Measurements from ENCODE around the gene FCHSD1. TPM values are rescaled to one million over a fixed set of nuclear protein-coding genes. Genes with fewer than 3 reads are reported as not detected.
A peak's percentile ranks its signal among the peaks of the same experiment; 100 is the strongest.

The FCHSD1 gene
- total RNA-seq, 2 donors from 2014 or later = 24.9 to 30.2 TPM

DNA sequence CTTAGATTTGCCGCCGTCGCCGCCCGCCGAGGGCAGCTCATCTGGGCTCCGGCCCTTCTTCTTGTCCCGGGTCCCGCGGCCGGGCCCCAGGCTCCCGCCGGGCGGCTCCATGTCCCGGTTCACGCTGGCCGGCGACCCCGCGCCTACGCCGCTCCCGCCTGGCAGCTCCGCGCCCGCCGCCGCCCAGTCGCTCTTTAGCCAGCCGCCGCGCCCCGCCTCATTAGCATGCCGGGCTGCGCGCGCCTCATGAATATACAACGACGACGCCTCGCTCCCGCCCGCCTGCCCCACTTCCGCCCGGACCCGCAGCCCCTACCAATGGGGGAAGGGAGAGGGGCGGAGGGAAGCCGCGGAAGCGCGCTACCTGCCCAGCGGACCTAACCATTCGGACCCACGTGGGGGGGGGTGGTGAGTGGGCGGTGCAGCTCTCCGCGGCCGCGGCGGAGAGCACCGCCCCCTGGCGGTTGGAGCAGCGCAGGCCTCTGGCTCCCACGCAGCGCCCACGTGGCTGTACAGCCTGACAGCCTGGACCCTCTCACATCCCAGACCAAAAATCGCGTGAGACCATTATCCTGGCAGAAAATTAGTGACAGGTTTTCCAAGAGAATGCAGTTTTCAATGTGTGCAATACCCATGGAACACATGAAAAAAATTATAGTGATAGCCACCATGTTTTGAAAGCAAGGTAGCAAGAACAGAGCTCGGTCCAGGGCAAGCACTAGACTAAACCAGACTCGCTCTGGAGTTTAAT is 32.2 kb downstream of the FCHSD1 start, which contains the start of gene DIAPH1:
Gene DIAPH1, minus strand, starts transcription at position 197 of the 751 bp plus-strand sequence. Its CDS starts 86 bp downstream, at position 111.
- TF ChIP-seq CTCF (IDR thresholded peaks at IDR 0.05) (peak; percentile 97 to 100 (median 100)), POLR2A (IDR thresholded peaks at IDR 0.05) (peak; percentile 95), POLR2AphosphoS5 (IDR thresholded peaks at IDR 0.05) (peak; percentile 93)
- intact Hi-C loops (cut with DNase I) = loop anchor here (1.0 kb wide), 1 partner anchor 27 kb away; no protein-coding TSS in a partner anchor
- Histone ChIP-seq H3K27me3 (replicated peaks; ENCODE audit: insufficient read depth) (no peaks in the 10 kb centered on the region), H3K36me3 (peaks cover 0 to 7% of the 10 kb centered on the region in 2 donors), H3K4me3 (peak within 1 kb of the TSS; percentile 92 to 96), H3K4me1 (replicated peaks) (no peaks in the 10 kb centered on the region), H3K27ac (peak within 1 kb of the TSS; percentile 93 to 94), H3K9me3 (no peaks in the 10 kb centered on the region)
- peak; percentile 97 for DNase-seq (ENCODE audit: low spot score)
- under 1% methylated on average over 68 of the region's 70 CpGs for WGBS

- H3K4me3 ChIP-seq = peak overlapping the region; percentile 92 to 96
- no peaks in the 10 kb centered on the region for H3K4me1 ChIP-seq (replicated peaks)
- intact Hi-C loops (cut with DNase I) = no loop called here
- under 1% methylated on average over 33 of the region's 36 CpGs for WGBS
- TF ChIP-seq POLR2A (IDR thresholded peaks at IDR 0.05) (no peak), CTCF (IDR thresholded peaks at IDR 0.05) (no peak), POLR2AphosphoS5 (IDR thresholded peaks at IDR 0.05) (peak; percentile 76)
- peak overlapping the region; percentile 93 to 94 for H3K27ac ChIP-seq
- H3K36me3 ChIP-seq = peaks cover 0 to 7% of the 10 kb centered on the region in 2 donors
- DNase-seq (ENCODE audit: low spot score) = peak; percentile 60
- no peaks in the 10 kb centered on the region for H3K27me3 ChIP-seq (replicated peaks; ENCODE audit: insufficient read depth)
- no peaks in the 10 kb centered on the region for H3K9me3 ChIP-seq
Observed at GRCh38 chr5:141618030-141618803, 33.0 kb downstream of the FCHSD1 start.

- Histone ChIP-seq H3K9me3 (no peaks in the 10 kb centered on the region), H3K36me3 (peaks cover 0 to 7% of the 10 kb centered on the region in 2 donors), H3K27me3 (replicated peaks; ENCODE audit: insufficient read depth) (no peaks in the 10 kb centered on the region), H3K4me3 (peak overlapping the region; percentile 92 to 96), H3K4me1 (replicated peaks) (no peaks in the 10 kb centered on the region), H3K27ac (peak overlapping the region; percentile 93 to 94)
- WGBS = 11% methylated on average over 9 of the region's 9 CpGs
- DNase-seq (ENCODE audit: low spot score) = no peak
- intact Hi-C loops (cut with DNase I) = no loop called here
- TF ChIP-seq POLR2A (IDR thresholded peaks at IDR 0.05) (no peak), POLR2AphosphoS5 (IDR thresholded peaks at IDR 0.05) (no peak), CTCF (IDR thresholded peaks at IDR 0.05) (no peak)
Observed at GRCh38 chr5:141617682-141618029, 33.6 kb downstream of the FCHSD1 start.

DNA sequence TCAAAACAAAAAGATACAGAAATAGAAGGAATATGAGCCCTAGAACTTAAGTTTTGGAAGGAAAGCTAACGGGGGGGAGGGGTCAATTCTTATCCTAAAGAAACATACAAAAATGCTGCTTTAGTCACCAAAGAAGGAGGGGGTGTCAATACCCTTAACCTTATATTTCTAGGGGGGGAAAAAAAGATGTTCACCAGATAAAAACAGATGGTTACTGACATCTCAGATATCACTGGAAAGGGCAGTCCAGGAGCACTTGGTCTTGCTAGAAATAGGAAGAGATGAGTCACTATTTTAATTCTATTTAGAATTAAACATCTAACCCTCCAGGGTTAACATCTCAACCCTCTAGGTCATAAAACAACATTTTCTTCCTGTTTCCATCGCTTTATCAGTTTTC is 34.1 kb downstream of the FCHSD1 start:
- H3K27ac ChIP-seq = peak overlapping the region; percentile 93 to 94
- TF ChIP-seq POLR2A (IDR thresholded peaks at IDR 0.05) (no peak), POLR2AphosphoS5 (IDR thresholded peaks at IDR 0.05) (no peak), CTCF (IDR thresholded peaks at IDR 0.05) (no peak)
- intact Hi-C loops (cut with DNase I) = no loop called here
- peaks cover 0 to 7% of the 10 kb centered on the region in 2 donors for H3K36me3 ChIP-seq
- no peaks in the 10 kb centered on the region for H3K4me1 ChIP-seq (replicated peaks)
- DNase-seq (ENCODE audit: low spot score) = no peak
- no peaks in the 10 kb centered on the region for H3K27me3 ChIP-seq (replicated peaks; ENCODE audit: insufficient read depth)
- H3K9me3 ChIP-seq = no peaks in the 10 kb centered on the region
- H3K4me3 ChIP-seq = peak overlapping the region in 1 of 2 donors; percentile 96
- WGBS = 45% methylated on average over 2 of the region's 2 CpGs

Measured in prostate gland (tissue), 2 donors.